Measurements from ENCODE around the gene ATP4A. TPM values are rescaled to one million over a fixed set of nuclear protein-coding genes. Genes with fewer than 3 reads are reported as not detected.

The ATP4A gene
- total RNA-seq, 1 donor from 2014 or later = not detected

- Histone ChIP-seq H3K36me3 (no peaks in the 10 kb centered on the region), H3K4me1 (peaks cover 6% of the 10 kb centered on the region), H3K9me3 (no peaks in the 10 kb centered on the region), H3K4me3 (no peak overlapping the region), H3K27me3 (peaks cover 21% of the 10 kb centered on the region), H3K27ac (no peak overlapping the region)
- DNase-seq (no peak), ATAC-seq (no peak)
- intact Hi-C loops (cut with DNase I) = no loop called here
- no peak for TF ChIP-seq CTCF (IDR thresholded peaks at IDR 0.05)
Observed at GRCh38 chr19:35562776-35563175, 682 bp downstream of the ATP4A start.

- Histone ChIP-seq H3K27me3 (peaks cover 21% of the 10 kb centered on the region), H3K9me3 (no peaks in the 10 kb centered on the region), H3K4me3 (no peak overlapping the region), H3K36me3 (no peaks in the 10 kb centered on the region), H3K27ac (no peak overlapping the region), H3K4me1 (peaks cover 6% of the 10 kb centered on the region)
- TF ChIP-seq CTCF (IDR thresholded peaks at IDR 0.05) = no peak
- intact Hi-C loops (cut with DNase I) = no loop called here
- ATAC-seq (no peak), DNase-seq (no peak)
Observed at GRCh38 chr19:35562336-35562735, 1.1 kb downstream of the ATP4A start.

GRCh38 chr19:35561436-35561835, 2.0 kb downstream of the ATP4A start:
- Histone ChIP-seq H3K4me3 (no peak overlapping the region), H3K4me1 (peaks cover 6% of the 10 kb centered on the region), H3K27me3 (peaks cover 21% of the 10 kb centered on the region), H3K36me3 (no peaks in the 10 kb centered on the region), H3K9me3 (no peaks in the 10 kb centered on the region), H3K27ac (no peak overlapping the region)
- no peak for ATAC-seq
- DNase-seq = no peak
- TF ChIP-seq CTCF (IDR thresholded peaks at IDR 0.05) = no peak
- intact Hi-C loops (cut with DNase I) = no loop called here

- TF ChIP-seq CTCF (IDR thresholded peaks at IDR 0.05) = no peak
- Histone ChIP-seq H3K9me3 (no peaks in the 10 kb centered on the region), H3K4me3 (no peak overlapping the region), H3K27me3 (peaks cover 21% of the 10 kb centered on the region), H3K27ac (no peak overlapping the region), H3K4me1 (peaks cover 6% of the 10 kb centered on the region), H3K36me3 (no peaks in the 10 kb centered on the region)
- DNase-seq = no peak
- no peak for ATAC-seq
- intact Hi-C loops (cut with DNase I) = no loop called here
Observed at GRCh38 chr19:35560677-35561076, 2.8 kb downstream of the ATP4A start.

GRCh38 chr19:35560271-35560670, 3.2 kb downstream of the ATP4A start:
- no peak for ATAC-seq
- Histone ChIP-seq H3K4me3 (no peak overlapping the region), H3K36me3 (no peaks in the 10 kb centered on the region), H3K9me3 (no peaks in the 10 kb centered on the region), H3K27ac (no peak overlapping the region), H3K27me3 (peaks cover 21% of the 10 kb centered on the region), H3K4me1 (peaks cover 6% of the 10 kb centered on the region)
- DNase-seq = no peak
- TF ChIP-seq CTCF (IDR thresholded peaks at IDR 0.05) = no peak
- intact Hi-C loops (cut with DNase I) = no loop called here

- ATAC-seq = no peak
- Histone ChIP-seq H3K4me3 (no peak overlapping the region), H3K27ac (no peak overlapping the region), H3K4me1 (peaks cover 6% of the 10 kb centered on the region), H3K27me3 (peaks cover 21% of the 10 kb centered on the region), H3K9me3 (no peaks in the 10 kb centered on the region), H3K36me3 (no peaks in the 10 kb centered on the region)
- DNase-seq = no peak
- TF ChIP-seq CTCF (IDR thresholded peaks at IDR 0.05) = no peak
- intact Hi-C loops (cut with DNase I) = no loop called here
Observed at GRCh38 chr19:35559781-35560180, 3.7 kb downstream of the ATP4A start.
